ENCODE measurements around the gene POLE3. TPM values are rescaled to one million over a fixed set of nuclear protein-coding genes. Genes with fewer than 3 reads are reported as not detected.
A peak's percentile ranks its signal among the peaks of the same experiment; 100 is the strongest.

Gene POLE3
- total RNA-seq, 6 experiments from 2014 or later, result 13.8 to 24.5 (median 16.6) TPM

DNA sequence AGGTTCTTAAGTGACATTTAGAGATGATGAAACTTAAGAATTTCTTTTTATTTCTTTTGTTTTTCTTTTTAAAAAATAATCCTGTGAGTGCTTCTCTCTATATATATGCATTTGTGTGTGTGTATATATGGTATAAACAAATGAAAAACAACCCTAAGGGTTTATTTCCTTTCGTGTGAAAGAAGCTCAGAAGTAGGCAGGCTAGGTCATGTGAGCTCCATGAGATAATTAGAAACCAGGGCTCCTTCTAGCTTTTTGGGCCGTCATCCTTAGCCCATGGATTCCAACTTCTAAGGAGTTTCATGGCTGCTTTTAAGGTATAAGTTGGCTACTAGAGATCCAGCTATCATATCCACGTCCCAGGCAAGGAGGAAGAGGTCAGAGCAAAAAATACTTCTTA lies 11.3 kb upstream of the POLE3 start:
- DNase-seq, result no peak
- Histone ChIP-seq H3K9me3 (no peaks in the 10 kb centered on the region), H3K36me3 (no peaks in the 10 kb centered on the region), H3K4me3 (no peak overlapping the region), H3K4me1 (no peaks in the 10 kb centered on the region), H3K27ac (no peak overlapping the region), H3K27me3 (no peaks in the 10 kb centered on the region)
- ATAC-seq, result no peak
- TF ChIP-seq POLR2A (IDR thresholded peaks at IDR 0.05), result no peak
- TF ChIP-seq, protein P1, sequence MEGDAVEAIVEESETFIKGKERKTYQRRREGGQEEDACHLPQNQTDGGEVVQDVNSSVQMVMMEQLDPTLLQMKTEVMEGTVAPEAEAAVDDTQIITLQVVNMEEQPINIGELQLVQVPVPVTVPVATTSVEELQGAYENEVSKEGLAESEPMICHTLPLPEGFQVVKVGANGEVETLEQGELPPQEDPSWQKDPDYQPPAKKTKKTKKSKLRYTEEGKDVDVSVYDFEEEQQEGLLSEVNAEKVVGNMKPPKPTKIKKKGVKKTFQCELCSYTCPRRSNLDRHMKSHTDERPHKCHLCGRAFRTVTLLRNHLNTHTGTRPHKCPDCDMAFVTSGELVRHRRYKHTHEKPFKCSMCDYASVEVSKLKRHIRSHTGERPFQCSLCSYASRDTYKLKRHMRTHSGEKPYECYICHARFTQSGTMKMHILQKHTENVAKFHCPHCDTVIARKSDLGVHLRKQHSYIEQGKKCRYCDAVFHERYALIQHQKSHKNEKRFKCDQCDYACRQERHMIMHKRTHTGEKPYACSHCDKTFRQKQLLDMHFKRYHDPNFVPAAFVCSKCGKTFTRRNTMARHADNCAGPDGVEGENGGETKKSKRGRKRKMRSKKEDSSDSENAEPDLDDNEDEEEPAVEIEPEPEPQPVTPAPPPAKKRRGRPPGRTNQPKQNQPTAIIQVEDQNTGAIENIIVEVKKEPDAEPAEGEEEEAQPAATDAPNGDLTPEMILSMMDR (IDR thresholded peaks at IDR 0.05), result no peak
- intact Hi-C loops (cut with DNase I), result no loop called here
- 69% methylated on average over 3 of the region's 3 CpGs for WGBS (ENCODE audit: insufficient coverage, low coverage, low lambda C conversion rate, missing lambda C conversion rate)

DNA sequence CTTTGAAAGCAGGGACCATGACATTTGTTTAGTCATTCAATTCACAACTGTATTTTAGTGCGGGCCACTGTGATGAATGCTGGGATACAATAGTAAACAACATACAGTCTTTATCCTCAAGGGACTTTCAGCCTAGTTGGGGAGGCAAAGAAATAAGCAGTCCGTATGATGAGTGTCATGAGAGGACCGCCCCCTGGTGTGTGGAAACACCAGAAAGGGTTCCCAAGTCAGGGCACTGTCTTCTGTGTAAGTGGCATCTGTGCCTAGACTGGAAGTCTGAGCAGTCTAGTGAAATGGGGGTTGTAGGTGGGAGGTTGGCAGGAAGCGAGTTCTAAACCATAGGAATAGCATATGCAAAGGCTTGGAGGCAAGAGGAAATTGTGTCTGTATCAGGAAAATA lies 6.9 kb upstream of the POLE3 start:
- H3K4me1 ChIP-seq, result no peaks in the 10 kb centered on the region
- no peaks in the 10 kb centered on the region for H3K36me3 ChIP-seq
- 75% methylated on average over 4 of the region's 4 CpGs for WGBS (ENCODE audit: insufficient coverage, low coverage, low lambda C conversion rate, missing lambda C conversion rate)
- intact Hi-C loops (cut with DNase I), result no loop called here
- TF ChIP-seq, protein P1 (IDR thresholded peaks at IDR 0.05), result no peak
- TF ChIP-seq POLR2A (IDR thresholded peaks at IDR 0.05), result no peak
- no peaks in the 10 kb centered on the region for H3K27me3 ChIP-seq
- no peaks in the 10 kb centered on the region for H3K9me3 ChIP-seq
- H3K27ac ChIP-seq, result no peak overlapping the region
- DNase-seq (peak in 1 of 3 donors; percentile 24), ATAC-seq (no peak)
- no peak overlapping the region for H3K4me3 ChIP-seq

DNA sequence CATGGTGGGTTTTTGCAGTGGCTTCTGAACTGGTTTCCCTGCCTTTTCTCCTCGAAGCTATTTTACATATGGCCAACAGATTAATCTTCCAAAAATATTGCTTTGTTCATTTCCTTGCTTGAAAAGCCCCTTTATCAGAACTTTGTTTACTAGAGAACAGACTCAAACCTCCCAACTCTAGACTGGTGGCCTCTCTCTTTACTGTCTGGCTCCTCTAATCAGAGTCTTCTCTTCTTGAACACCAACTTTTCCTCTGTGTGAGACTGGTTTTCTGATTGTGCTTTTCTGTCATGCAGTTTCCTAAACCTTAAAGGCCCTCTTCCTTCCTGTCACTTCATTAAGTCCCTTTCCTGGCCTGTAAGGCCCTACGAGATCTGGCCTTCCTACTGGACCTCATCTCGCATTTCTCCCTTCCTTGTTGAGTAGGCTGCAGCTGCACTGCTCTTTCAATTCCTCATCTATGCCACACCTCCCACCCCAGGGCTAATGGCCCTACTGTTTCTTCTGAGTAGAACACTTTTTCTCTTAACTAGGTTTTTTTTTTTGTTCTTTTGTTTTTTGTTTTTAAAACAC lies 5.8 kb upstream of the POLE3 start:
- ATAC-seq, result peak in 3 of 4 donors; percentile 60 to 74 (median 64)
- no peaks in the 10 kb centered on the region for H3K9me3 ChIP-seq

DNA sequence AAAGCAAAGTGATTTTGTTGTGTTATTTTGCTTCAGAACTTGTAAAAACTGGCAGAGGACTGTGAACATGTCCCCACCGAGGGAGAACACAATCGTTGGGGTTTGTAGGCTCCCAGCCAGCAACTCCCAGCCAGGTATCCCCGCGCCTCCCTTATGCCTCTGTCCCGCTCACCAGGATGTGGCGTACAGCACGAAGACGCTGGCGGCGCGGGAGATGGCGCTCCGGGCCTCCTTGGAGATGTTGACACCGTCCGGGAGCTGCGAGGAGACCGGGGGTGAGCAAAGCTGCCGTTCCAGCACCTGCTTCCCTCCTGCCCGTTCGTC lies 630 bp downstream of the POLE3 start:
- Histone ChIP-seq H3K4me3 (peak overlapping the region; percentile 84 to 95 (median 85)), H3K9me3 (no peaks in the 10 kb centered on the region), H3K36me3 (peaks cover 0 to 12% (median 6%) of the 10 kb centered on the region in 4 donors), H3K27me3 (no peaks in the 10 kb centered on the region), H3K4me1 (peaks cover 0 to 20% (median 8%) of the 10 kb centered on the region in 4 donors), H3K27ac (peak overlapping the region; percentile 94 to 98 (median 94))
- DNase-seq (no peak), ATAC-seq (no peak)
- 0% methylated on average over 2 of the region's 20 CpGs for WGBS (ENCODE audit: insufficient coverage, low coverage, low lambda C conversion rate, missing lambda C conversion rate)
- intact Hi-C loops (cut with DNase I), result loop anchor here in 1 of 2 donors (5.0 kb wide), 1 partner anchor 98 kb away; no protein-coding TSS in a partner anchor
- TF ChIP-seq, protein P1 (IDR thresholded peaks at IDR 0.05), result no peak
- TF ChIP-seq POLR2A (IDR thresholded peaks at IDR 0.05), result no peak

More for the DNA sequence above, 5.8 kb upstream of the POLE3 start:
- Histone ChIP-seq H3K36me3 (no peaks in the 10 kb centered on the region), H3K4me3 (no peak overlapping the region), H3K27ac (no peak overlapping the region), H3K4me1 (peaks cover 0 to 6% (median 0%) of the 10 kb centered on the region in 4 donors), H3K27me3 (no peaks in the 10 kb centered on the region)
- DNase-seq, result no peak
- intact Hi-C loops (cut with DNase I), result no loop called here
- TF ChIP-seq, protein P1 (IDR thresholded peaks at IDR 0.05), result no peak
- TF ChIP-seq POLR2A (IDR thresholded peaks at IDR 0.05), result no peak
- 68% methylated on average over 3 of the region's 3 CpGs for WGBS (ENCODE audit: insufficient coverage, low coverage, low lambda C conversion rate, missing lambda C conversion rate)
